ENCODE results near the gene STK39. TPM values are rescaled to one million over a fixed set of nuclear protein-coding genes. Genes with fewer than 3 reads are reported as not detected.

STK39 gene
- polyA plus RNA-seq, 3 donors from 2014 or later = 5.8 to 11.5 (median 9.3) TPM

- H3K4me3 Mint-ChIP-seq = peak overlapping the region; percentile 79 to 87 (median 81)
- H3K27me3 Mint-ChIP-seq (ENCODE audit: low read depth in 3 of 3) = peaks cover 0 to 4% (median 0%) of the 10 kb centered on the region in 3 donors
- peak; percentile 54 to 68 (median 65) for DNase-seq
- no peaks in the 10 kb centered on the region for H3K36me3 Mint-ChIP-seq
- H3K4me1 Mint-ChIP-seq = peaks cover 89 to 97% of the 10 kb centered on the region in 2 donors
- H3K27ac Mint-ChIP-seq = peak overlapping the region; percentile 83 to 96 (median 95)
- H3K9me3 Mint-ChIP-seq = no peaks in the 10 kb centered on the region
Observed at GRCh38 chr2:168194784-168195522, 52.4 kb downstream of the STK39 start.

- Mint-ChIP-seq H3K36me3 (no peaks in the 10 kb centered on the region), H3K9me3 (no peaks in the 10 kb centered on the region), H3K4me1 (peaks cover 88 to 97% of the 10 kb centered on the region in 2 donors), H3K4me3 (peak overlapping the region; percentile 56 to 76 (median 69)), H3K27ac (peak overlapping the region; percentile 59 to 85 (median 72)), H3K27me3 (ENCODE audit: low read depth in 3 of 3) (peaks cover 0 to 4% (median 0%) of the 10 kb centered on the region in 3 donors)
- DNase-seq = peak; percentile 53 to 65 (median 53)
Observed at GRCh38 chr2:168192839-168193616, 54.4 kb downstream of the STK39 start.

GRCh38 chr2:168191955-168192785 lies 55.2 kb downstream of the STK39 start:
- H3K4me3 Mint-ChIP-seq = peak overlapping the region in 3 of 5 donors; percentile 22 to 57 (median 56)

GRCh38 chr2:168190590-168191336 lies 56.6 kb downstream of the STK39 start:
- Mint-ChIP-seq H3K36me3 (no peaks in the 10 kb centered on the region), H3K27ac (peak overlapping the region; percentile 8 to 74 (median 49)), H3K4me1 (peaks cover 87 to 100% of the 10 kb centered on the region in 2 donors)

More at GRCh38 chr2:168191955-168192785, 55.2 kb downstream of the STK39 start:
- Mint-ChIP-seq H3K4me1 (peaks cover 92 to 100% of the 10 kb centered on the region in 2 donors), H3K27ac (peak overlapping the region; percentile 59 to 85 (median 72)), H3K9me3 (no peaks in the 10 kb centered on the region), H3K27me3 (ENCODE audit: low read depth in 3 of 3) (peaks cover 0 to 4% (median 0%) of the 10 kb centered on the region in 3 donors), H3K36me3 (no peaks in the 10 kb centered on the region)
- DNase-seq = no peak

GRCh38 chr2:168189835-168190569 lies 57.4 kb downstream of the STK39 start:
- H3K9me3 Mint-ChIP-seq = no peaks in the 10 kb centered on the region
- H3K4me1 Mint-ChIP-seq = peaks cover 87 to 100% of the 10 kb centered on the region in 2 donors
- peaks cover 0 to 1% (median 0%) of the 10 kb centered on the region in 3 donors for H3K27me3 Mint-ChIP-seq (ENCODE audit: low read depth in 3 of 3)
- no peaks in the 10 kb centered on the region for H3K36me3 Mint-ChIP-seq
- DNase-seq = no peak
- peak overlapping the region; percentile 8 to 74 (median 45) for H3K27ac Mint-ChIP-seq
- no peak overlapping the region for H3K4me3 Mint-ChIP-seq

More at GRCh38 chr2:168190590-168191336, 56.6 kb downstream of the STK39 start:
- Mint-ChIP-seq H3K27me3 (ENCODE audit: low read depth in 3 of 3) (peaks cover 0 to 4% (median 0%) of the 10 kb centered on the region in 3 donors), H3K4me3 (no peak overlapping the region), H3K9me3 (no peaks in the 10 kb centered on the region)
- DNase-seq = no peak

GRCh38 chr2:168188002-168188401 lies 59.4 kb downstream of the STK39 start:
- peaks cover 89 to 100% of the 10 kb centered on the region in 2 donors for H3K4me1 Mint-ChIP-seq

GRCh38 chr2:168186452-168186851 lies 60.9 kb downstream of the STK39 start:
- Mint-ChIP-seq H3K9me3 (no peaks in the 10 kb centered on the region), H3K27me3 (ENCODE audit: low read depth in 3 of 3) (no peaks in the 10 kb centered on the region), H3K36me3 (peaks cover 0 to 3% (median 0%) of the 10 kb centered on the region in 3 donors), H3K4me1 (peaks cover 90 to 100% of the 10 kb centered on the region in 2 donors), H3K27ac (peak overlapping the region; percentile 8 to 74 (median 45)), H3K4me3 (no peak overlapping the region)
- no peak for DNase-seq

More at GRCh38 chr2:168188002-168188401, 59.4 kb downstream of the STK39 start:
- no peak for DNase-seq
- Mint-ChIP-seq H3K27ac (peak overlapping the region in 1 of 6 donors; percentile 23), H3K4me3 (no peak overlapping the region), H3K9me3 (no peaks in the 10 kb centered on the region), H3K27me3 (ENCODE audit: low read depth in 3 of 3) (no peaks in the 10 kb centered on the region), H3K36me3 (no peaks in the 10 kb centered on the region)

GRCh38 chr2:168185583-168186274 lies 61.7 kb downstream of the STK39 start:
- H3K27ac Mint-ChIP-seq = peak overlapping the region; percentile 8 to 74 (median 48)
- no peak for DNase-seq
- peak overlapping the region in 1 of 5 donors; percentile 4 for H3K4me3 Mint-ChIP-seq
- peaks cover 89 to 100% of the 10 kb centered on the region in 2 donors for H3K4me1 Mint-ChIP-seq
- no peaks in the 10 kb centered on the region for H3K9me3 Mint-ChIP-seq
- no peaks in the 10 kb centered on the region for H3K27me3 Mint-ChIP-seq (ENCODE audit: low read depth in 3 of 3)
- peaks cover 0 to 3% (median 0%) of the 10 kb centered on the region in 3 donors for H3K36me3 Mint-ChIP-seq

- Mint-ChIP-seq H3K9me3 (no peaks in the 10 kb centered on the region), H3K4me1 (peaks cover 81 to 97% of the 10 kb centered on the region in 2 donors), H3K36me3 (peaks cover 0 to 8% (median 0%) of the 10 kb centered on the region in 3 donors), H3K27ac (peak overlapping the region; percentile 8 to 60 (median 42)), H3K27me3 (ENCODE audit: low read depth in 3 of 3) (peaks cover 0 to 2% (median 0%) of the 10 kb centered on the region in 3 donors), H3K4me3 (peak overlapping the region in 1 of 5 donors; percentile 19)
- DNase-seq = no peak
Observed at GRCh38 chr2:168184681-168185513, 62.5 kb downstream of the STK39 start.

GRCh38 chr2:168183308-168183997 lies 63.9 kb downstream of the STK39 start:
- Mint-ChIP-seq H3K36me3 (peaks cover 0 to 8% (median 3%) of the 10 kb centered on the region in 3 donors), H3K9me3 (no peaks in the 10 kb centered on the region), H3K4me1 (peaks cover 82 to 97% of the 10 kb centered on the region in 2 donors), H3K27ac (peak overlapping the region in 5 of 6 donors; percentile 13 to 71 (median 57)), H3K27me3 (ENCODE audit: low read depth in 3 of 3) (peaks cover 0 to 2% (median 0%) of the 10 kb centered on the region in 3 donors), H3K4me3 (peak overlapping the region in 2 of 5 donors; percentile 19 to 33)
- no peak for DNase-seq
